Body of pancreas (tissue), 4 donors: Measurements from ENCODE around the gene ABCC1.

Source experiments
- CTCF ChIP-seq, 7 experiments: fragments of 450-650 bp in 4 of 7; fragments of 200-600 bp in 3 of 7; sonication (generic) in 3 of 7; IDR thresholded peaks; one replicate each; pipeline ENCODE4 v1.5.1; 2016 to 2019; ENCODE audit warnings: antibody characterized with exemption in 7 of 7
- POLR2A ChIP-seq, 3 donors: fragments of 450-650 bp; IDR thresholded peaks; one replicate each; pipeline ENCODE4 v1.6.1; 2016; ENCODE audit warnings: antibody characterized with exemption in 3 of 3, mild to moderate bottlenecking in 2 of 3

DNA sequence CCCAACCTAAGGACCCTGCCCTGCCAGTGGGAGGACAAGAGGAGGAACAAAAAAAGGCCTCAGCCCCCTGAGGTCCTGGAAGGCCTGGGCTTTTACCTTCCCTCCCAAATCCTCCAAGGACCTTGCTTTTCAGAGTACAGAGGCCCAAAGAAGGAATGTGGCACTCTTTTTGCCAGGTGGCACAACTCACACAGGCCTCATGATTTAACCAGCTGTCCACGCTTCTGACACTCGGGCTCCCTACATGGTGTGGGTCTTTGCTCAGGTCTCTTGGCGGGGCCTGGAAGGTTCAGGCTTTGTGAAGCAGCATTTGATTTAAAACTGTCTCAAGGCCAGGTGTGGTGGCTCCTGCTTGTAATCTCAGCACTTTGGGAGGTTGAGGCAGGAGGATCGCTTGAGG is 153.3 kb downstream of the ABCC1 start:
- TF ChIP-seq CTCF (IDR thresholded peaks at IDR 0.05) (no peak), POLR2A (IDR thresholded peaks at IDR 0.05) (no peak)
